Mucosa of descending colon (tissue), 3 donors: Measurements from ENCODE around the gene CERS3. TPM values are rescaled to one million over a fixed set of nuclear protein-coding genes. Genes with fewer than 3 reads are reported as not detected.

Source experiments
- ATAC-seq: fragments of 200-7000 bp; cut with Tn5 transposase; one replicate; pipeline ENCODE4 v1.9.1; 2020; ENCODE audit warnings: mild to moderate bottlenecking, moderate library complexity
- DNase-seq, 3 donors: peaks; one replicate each; pipeline ENCODE4 v3.0.0-alpha.2; 2020
- H3K36me3 ChIP-seq: fragments of 200-600 bp; one replicate; pipeline ENCODE4 v1.8.0; 2021; ENCODE audit warnings: low read depth, mild to moderate bottlenecking
- H3K4me1 ChIP-seq: fragments of 200-600 bp; one replicate; pipeline ENCODE4 v1.8.0; 2021; ENCODE audit warnings: low read depth, mild to moderate bottlenecking
- H3K4me3 ChIP-seq: fragments of 200-600 bp; one replicate; pipeline ENCODE4 v1.8.0; 2021; ENCODE audit warnings: mild to moderate bottlenecking
- H3K9me3 ChIP-seq: fragments of 200-600 bp; one replicate; pipeline ENCODE4 v1.8.0; 2021; ENCODE audit warnings: mild to moderate bottlenecking
- CTCF ChIP-seq: fragments of 200-600 bp; IDR thresholded peaks from one replicate; pipeline ENCODE4 v1.8.0; 2022; ENCODE audit warnings: antibody characterized with exemption, mild to moderate bottlenecking
- intact Hi-C, 2 donors: fragments of 100-400 bp; cut with DNase I in 1 of 2; cut with micrococcal nuclease in 1 of 2; formaldehyde crosslinking; loops; one replicate each; pipeline versions ENCODE4 v1.11.0 to v1.11.1; 2022; cut with DNase I, micrococcal nuclease
- total RNA-seq, 3 donors: library from RNA; stranded (reverse); fragmentation: NEBNext Ultra II Directional in 2 of 3; extraction: Animal tissue kit (Norgen Biotek cat#: 25700) in 2 of 3; gene quantifications; one replicate each; pipeline versions ENCODE4 v1.2.1 to v1.2.4, GENCODE V29; 2021 to 2023
- donor health status: DM: no; HTN: no; CAD: no; lungs with moderate emphysema.
- donor health status: DM: no; HTN: no; CAD: no.
- donor health status: DM: no; HTN: yes; CAD: no.

The CERS3 gene
- total RNA-seq, 3 donors from 2014 or later: 0.22 TPM; not detected in 2

GRCh38 chr15:100502651-100503050, 26.1 kb downstream of the CERS3 start:
- H3K4me1 ChIP-seq: no peaks in the 10 kb centered on the region
- H3K9me3 ChIP-seq: no peaks in the 10 kb centered on the region
- ATAC-seq (no peak), DNase-seq (no peak)
- no peak for TF ChIP-seq CTCF
- intact Hi-C loops: no loop called here
- no peak overlapping the region for H3K4me3 ChIP-seq
- H3K36me3 ChIP-seq: no peaks in the 10 kb centered on the region

DNA sequence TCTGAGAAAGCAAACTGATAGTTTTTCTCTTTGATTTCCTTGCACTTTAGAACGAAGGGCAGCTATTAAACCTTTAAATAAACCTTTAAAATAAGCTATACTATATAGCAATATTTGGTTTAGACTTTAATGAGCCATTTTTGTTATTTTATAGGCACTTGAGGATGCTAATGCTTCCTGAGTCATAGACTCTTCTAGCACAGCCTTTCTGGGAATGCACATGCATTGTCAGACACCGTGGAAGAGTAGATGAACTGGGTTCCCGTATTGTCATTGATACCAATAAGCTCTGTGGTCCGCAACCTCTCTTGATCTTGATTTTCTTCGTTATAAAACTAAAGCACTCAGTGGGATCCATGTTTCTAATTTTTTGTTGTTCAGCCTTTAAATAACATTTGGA, 27.6 kb downstream of the CERS3 start:
- DNase-seq: no peak

DNA sequence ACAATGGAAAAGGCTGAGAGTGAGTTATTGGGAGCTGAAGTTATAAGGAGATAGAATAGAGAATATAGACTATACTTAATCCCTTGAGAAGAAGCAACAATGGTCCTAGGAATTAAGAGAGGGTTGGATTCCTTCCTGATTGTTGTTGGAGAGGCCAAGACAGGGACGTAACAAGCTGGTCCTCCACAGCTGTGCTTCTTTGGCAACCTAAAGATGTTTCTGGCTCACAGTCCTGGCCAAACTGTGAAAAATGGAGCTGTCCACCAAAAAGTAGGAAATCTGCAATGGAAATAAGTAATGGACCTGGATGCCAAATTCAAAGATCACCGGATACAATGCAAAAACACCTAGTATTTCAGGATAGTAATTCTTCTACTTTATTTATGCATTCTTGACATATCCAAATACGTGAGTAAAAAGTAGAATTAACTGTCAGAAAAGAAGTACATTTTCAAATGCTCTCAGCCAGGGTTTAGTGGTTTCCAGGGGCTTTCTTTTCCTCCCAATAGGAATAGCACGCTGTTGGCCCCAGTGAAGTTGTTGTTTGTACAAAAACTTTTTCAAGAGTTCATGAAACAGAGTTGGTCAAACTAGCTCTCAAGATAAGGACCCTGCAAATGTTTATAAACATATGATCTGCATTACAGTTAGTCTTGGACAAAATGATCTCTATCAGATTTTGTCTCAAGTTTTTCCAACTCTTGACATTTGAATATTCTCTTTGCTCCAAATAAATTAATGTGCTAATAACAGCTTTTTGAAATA, 28.3 kb downstream of the CERS3 start:
- no peak for DNase-seq
- no peaks in the 10 kb centered on the region for H3K4me1 ChIP-seq
- no peaks in the 10 kb centered on the region for H3K36me3 ChIP-seq
- no peak for ATAC-seq
- no peak overlapping the region for H3K4me3 ChIP-seq
- H3K9me3 ChIP-seq: no peaks in the 10 kb centered on the region
- no peak for TF ChIP-seq CTCF
- intact Hi-C loops: no loop called here

More for the DNA sequence above, 27.6 kb downstream of the CERS3 start:
- H3K4me3 ChIP-seq: no peak overlapping the region
- H3K9me3 ChIP-seq: no peaks in the 10 kb centered on the region
- intact Hi-C loops: no loop called here
- no peak for ATAC-seq
- no peak for TF ChIP-seq CTCF
- H3K36me3 ChIP-seq: no peaks in the 10 kb centered on the region
- H3K4me1 ChIP-seq: no peaks in the 10 kb centered on the region

- intact Hi-C loops: no loop called here
- TF ChIP-seq CTCF: no peak
- H3K36me3 ChIP-seq: no peaks in the 10 kb centered on the region
- ATAC-seq: no peak
- no peaks in the 10 kb centered on the region for H3K9me3 ChIP-seq
- H3K4me1 ChIP-seq: no peaks in the 10 kb centered on the region
- DNase-seq: no peak
- no peak overlapping the region for H3K4me3 ChIP-seq
Measured at GRCh38 chr15:100495861-100496260, 32.9 kb downstream of the CERS3 start.

GRCh38 chr15:100493213-100493612, 35.5 kb downstream of the CERS3 start:
- no peak for ATAC-seq
- H3K4me1 ChIP-seq: no peaks in the 10 kb centered on the region
- no peaks in the 10 kb centered on the region for H3K9me3 ChIP-seq
- no peak for TF ChIP-seq CTCF
- DNase-seq: no peak
- no peak overlapping the region for H3K4me3 ChIP-seq
- H3K36me3 ChIP-seq: no peaks in the 10 kb centered on the region
- intact Hi-C loops: no loop called here

- H3K36me3 ChIP-seq: no peaks in the 10 kb centered on the region
Measured at GRCh38 chr15:100484443-100484842, 44.3 kb downstream of the CERS3 start.

More at GRCh38 chr15:100484443-100484842, 44.3 kb downstream of the CERS3 start:
- Histone ChIP-seq H3K9me3 (no peaks in the 10 kb centered on the region), H3K4me1 (no peaks in the 10 kb centered on the region), H3K4me3 (no peak overlapping the region)
- no peak for TF ChIP-seq CTCF
- no peak for DNase-seq
- no peak for ATAC-seq
- intact Hi-C loops: no loop called here
